HTR-8/SVneo (cell line): Measurements from ENCODE around the gene PSMB9.
"Not testable (repeated sequence)": the region's sequence is repeated elsewhere in the genome, so short reads cannot be mapped to it uniquely, and the experiment has no call there.

Experiments
- DNase-seq: peaks from one replicate; pipeline ENCODE4 v3.0.0; 2011; ENCODE audit warnings: low spot score, mixed read lengths; ENCODE audit not compliant: insufficient read length
- FAIRE-seq: peaks from 2 replicates; lab custom pipeline; 2011; peaks lifted over from hg19 to GRCh38; lab: Jason Lieb, UNC

PSMB9 gene

GRCh38 chr6:32853541-32854375, at the start of gene PSMB9, which contains the start of gene TAP1:
TSS of gene PSMB9 (plus strand) at chr6:32854192. CDS start at chr6:32854230, 38 bp downstream.
TSS of gene TAP1 (minus strand) at chr6:32853704. CDS start at chr6:32853636, 68 bp downstream.
- peak; percentile 89 for DNase-seq
- FAIRE-seq, result peak; percentile 97

GRCh38 chr6:32805404-32805803, 48.6 kb upstream of the PSMB9 start:
- FAIRE-seq, DNase-seq: not testable (repeated sequence)

DNA sequence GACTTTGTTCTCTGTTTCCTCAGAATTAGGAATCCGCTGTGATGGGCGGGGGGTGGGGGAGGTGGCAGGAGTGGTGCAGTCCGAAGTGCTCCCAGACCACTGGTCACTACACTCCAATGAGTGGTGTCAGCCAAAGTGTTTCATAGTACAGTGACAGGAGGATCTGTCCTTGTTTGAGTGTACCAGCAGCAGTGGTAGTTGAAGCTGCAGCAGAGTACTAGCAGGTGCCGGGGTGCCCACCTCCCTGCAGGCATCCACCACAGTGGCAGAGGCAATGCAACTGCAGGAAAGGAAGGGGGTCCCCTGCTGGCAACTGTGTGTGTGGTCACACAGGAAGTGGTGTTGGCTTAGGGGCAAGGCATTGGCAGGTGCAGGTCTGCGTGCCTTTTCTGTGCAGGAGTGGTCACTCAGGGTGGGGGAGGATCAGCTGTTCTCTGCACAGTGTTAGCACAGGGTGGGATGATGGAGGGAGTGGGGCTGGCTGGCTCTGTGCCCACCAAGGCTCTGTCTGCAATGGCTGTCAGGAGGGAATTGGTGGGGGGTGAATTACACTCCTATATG, 46.9 kb upstream of the PSMB9 start:
- no peak for DNase-seq
- no peak for FAIRE-seq

DNA sequence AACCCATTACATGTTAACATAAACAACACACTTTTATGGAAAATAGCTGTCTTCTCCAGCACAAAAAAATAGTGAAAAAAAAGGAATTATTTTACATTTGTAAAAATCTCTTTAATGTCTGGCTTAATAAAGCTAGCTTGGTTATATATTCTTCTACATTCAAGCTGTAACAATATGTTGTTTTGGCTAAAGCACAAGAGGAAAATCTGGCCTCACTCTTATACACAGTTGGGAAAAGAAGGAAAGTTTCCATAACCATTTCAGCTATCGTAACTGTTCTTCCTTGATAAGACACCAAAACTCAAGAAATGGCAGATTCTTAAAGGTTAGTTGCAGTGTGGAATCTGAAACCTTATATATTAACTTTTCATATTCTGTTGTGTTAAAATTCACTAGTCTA, 44.8 kb upstream of the PSMB9 start:
- FAIRE-seq (no peak), DNase-seq (no peak)

GRCh38 chr6:32814145-32814544, 39.8 kb upstream of the PSMB9 start:
- no peak for DNase-seq
- no peak for FAIRE-seq

DNA sequence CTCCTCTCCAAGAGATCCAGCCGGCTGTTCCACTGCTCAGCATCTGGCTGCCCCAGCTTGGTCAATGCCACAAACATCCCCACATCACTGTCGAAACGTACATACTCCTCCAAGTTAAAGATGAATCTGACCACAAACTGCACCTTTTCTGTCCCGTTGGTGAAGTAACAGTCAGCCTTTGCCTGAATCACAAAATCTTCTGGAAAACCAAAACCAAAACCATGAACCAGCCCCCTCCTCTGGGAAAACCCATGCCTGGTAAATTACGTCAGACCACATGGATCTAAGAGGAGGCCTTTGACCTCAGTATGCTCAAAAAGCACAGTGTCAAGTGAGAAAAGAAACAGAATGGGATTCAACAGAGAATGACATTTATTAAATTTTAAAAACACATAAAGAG, 38.9 kb upstream of the PSMB9 start:
- DNase-seq, result no peak
- FAIRE-seq, result no peak

- DNase-seq (no peak), FAIRE-seq (no peak)
These were observed 38.0 kb upstream of the PSMB9 start for GRCh38 chr6:32815996-32816395.

DNA sequence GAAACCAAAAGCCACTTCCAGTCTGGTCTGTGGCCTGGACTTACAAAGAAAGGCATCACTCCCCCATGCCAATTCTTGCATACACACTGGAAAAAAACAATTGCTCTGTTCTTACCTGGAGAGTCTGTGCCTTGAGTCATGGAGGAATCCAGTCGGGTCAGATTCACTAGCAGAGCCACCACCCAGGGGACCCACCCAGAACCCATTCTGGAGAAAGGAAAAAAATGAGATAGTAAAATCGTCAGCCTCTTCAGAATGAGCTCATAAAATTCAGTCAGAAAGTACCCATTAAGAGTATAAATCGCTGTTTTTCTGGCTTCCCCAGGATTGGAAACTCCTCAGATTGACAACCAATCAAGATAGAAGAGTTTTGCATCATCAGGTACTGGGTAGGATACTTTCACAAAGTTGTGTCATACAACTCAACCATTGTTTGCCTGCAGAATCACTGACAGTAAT, 37.2 kb upstream of the PSMB9 start, which contains the start of gene HLA-DOB:
Gene HLA-DOB, minus strand, starts transcription at position 257 of the 459 bp plus-strand sequence. Its CDS starts 51 bp downstream, at position 206.
- no peak for FAIRE-seq

GRCh38 chr6:32818867-32819266, 35.1 kb upstream of the PSMB9 start:
- no peak for DNase-seq
- FAIRE-seq, result no peak

More for the DNA sequence above, 37.2 kb upstream of the PSMB9 start, which contains the start of gene HLA-DOB:
- DNase-seq, result peak; percentile 54

- peak; percentile 40 for FAIRE-seq
- DNase-seq, result no peak
These were observed 34.3 kb upstream of the PSMB9 start for GRCh38 chr6:32819729-32820128.

GRCh38 chr6:32825966-32826365, 28.0 kb upstream of the PSMB9 start:
- FAIRE-seq (no peak), DNase-seq (peak; percentile 19)

GRCh38 chr6:32827025-32827424, 27.0 kb upstream of the PSMB9 start:
- no peak for FAIRE-seq
- no peak for DNase-seq

DNA sequence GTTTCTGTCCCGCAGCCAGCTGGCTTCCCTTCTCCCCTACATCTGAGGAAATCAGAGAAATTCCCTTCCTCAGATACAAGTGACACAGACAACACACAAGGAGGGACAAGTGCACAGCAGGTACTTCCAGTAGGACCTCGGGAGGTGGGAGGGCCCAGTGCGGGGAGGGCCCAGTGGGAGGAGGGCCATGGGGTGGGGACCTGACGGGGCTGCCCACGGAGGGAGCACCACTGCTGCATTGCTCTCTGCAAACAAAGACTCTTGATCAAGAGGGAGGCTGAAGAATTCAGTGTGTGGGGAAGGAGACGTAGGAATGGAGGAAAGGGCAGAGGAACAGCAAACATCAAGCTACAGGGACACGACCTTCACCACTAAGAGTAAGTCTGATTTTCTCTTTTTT, 24.5 kb upstream of the PSMB9 start:
- no peak for DNase-seq
- no peak for FAIRE-seq

- no peak for FAIRE-seq
- DNase-seq, result no peak
These were observed 24.0 kb upstream of the PSMB9 start for GRCh38 chr6:32830017-32830416.

GRCh38 chr6:32830936-32831335, 23.1 kb upstream of the PSMB9 start:
- DNase-seq, result no peak
- FAIRE-seq, result no peak

GRCh38 chr6:32832535-32832934, 21.5 kb upstream of the PSMB9 start:
- no peak for FAIRE-seq

GRCh38 chr6:32833664-32834063, 20.3 kb upstream of the PSMB9 start:
- DNase-seq (no peak), FAIRE-seq (no peak)

More at GRCh38 chr6:32832535-32832934, 21.5 kb upstream of the PSMB9 start:
- DNase-seq, result no peak

DNA sequence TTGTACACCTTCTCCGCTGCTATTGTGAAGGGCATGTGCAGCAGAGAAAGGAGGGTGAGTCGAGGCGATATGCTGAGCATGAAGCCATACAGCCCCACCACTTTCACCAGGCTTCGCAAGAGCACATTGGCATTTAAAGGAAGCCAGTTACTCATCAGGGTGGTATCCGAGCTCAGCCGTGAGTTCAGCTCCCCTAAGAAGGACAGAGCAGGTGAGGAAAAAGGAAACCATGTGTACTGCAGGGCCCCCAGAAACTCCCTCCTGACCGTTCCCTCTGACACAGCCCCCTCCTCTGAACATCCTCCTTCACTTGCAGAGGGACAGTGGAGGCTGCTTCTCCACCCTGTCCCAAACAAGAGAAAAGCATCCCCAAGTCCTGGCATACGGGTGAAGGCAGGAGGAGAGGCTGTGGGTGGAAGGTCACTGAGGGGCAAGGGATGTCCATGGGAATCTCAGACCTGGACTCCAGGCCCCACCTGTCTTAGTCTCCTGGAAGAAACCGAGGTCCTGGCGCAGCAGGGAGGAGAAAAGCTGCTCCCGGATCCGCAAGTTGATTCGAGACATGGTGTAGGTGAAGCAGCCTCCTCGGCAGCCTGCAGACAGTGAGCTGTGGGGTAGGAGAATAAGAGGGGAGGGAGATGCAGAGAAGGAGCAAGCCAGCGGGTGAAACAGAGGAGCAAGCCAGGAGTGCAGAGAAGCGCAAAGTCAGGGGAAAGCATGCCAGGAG, 18.7 kb upstream of the PSMB9 start:
- FAIRE-seq, result no peak
- DNase-seq, result no peak

DNA sequence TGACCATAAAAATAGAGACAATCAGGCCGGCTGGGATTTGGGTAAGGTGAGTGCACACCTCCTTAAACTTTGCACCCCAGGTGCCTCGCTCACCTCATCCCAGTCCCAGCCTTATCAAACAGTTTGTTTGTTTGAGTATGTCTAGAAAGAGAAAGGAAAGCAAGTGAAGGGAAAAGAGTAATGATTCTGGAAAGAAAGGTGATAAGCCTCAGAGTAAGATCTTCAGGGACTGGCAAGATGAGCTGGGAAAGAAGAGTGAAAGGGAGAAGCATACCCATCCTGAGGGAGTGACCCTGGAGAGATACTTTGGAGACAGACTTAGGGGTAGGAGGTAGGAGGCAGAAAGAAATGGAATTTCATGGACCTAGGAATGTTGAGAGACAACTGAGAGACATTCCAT, 17.1 kb upstream of the PSMB9 start:
- DNase-seq (no peak), FAIRE-seq (no peak)

DNA sequence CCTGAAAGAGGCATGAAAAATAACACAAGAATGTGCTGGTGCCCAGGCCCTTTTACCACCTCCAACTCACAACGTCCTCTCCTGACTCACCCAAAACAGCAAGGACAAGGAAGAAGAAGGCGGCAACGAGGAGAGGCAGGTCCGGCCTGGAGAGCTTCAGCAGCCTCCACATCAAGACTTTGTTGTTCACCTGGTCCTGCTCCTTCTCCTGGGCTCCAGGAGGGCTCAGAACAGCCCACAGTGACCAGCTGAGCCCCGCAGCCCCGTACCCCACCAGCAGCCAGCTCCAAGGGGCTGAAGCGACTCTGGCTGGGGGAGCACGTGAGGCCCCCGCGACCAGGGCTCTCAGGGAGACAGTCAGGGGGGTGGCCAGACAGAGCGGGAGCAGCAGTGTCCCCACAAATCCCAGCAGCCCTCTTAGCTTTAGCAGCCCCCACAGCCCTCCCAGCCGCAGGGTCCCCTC, 16.3 kb upstream of the PSMB9 start:
- DNase-seq, result peak; percentile 7
- FAIRE-seq, result no peak
